ENCODE results near the gene CRYBB2. TPM values are rescaled to one million over a fixed set of nuclear protein-coding genes. Genes with fewer than 3 reads are reported as not detected.
"Not testable (repeated sequence)": the region's sequence is repeated elsewhere in the genome, so short reads cannot be mapped to it uniquely, and the experiment has no call there.

CRYBB2 gene
- total RNA-seq, 1 donor from 2014 or later: 0.82 TPM

DNA sequence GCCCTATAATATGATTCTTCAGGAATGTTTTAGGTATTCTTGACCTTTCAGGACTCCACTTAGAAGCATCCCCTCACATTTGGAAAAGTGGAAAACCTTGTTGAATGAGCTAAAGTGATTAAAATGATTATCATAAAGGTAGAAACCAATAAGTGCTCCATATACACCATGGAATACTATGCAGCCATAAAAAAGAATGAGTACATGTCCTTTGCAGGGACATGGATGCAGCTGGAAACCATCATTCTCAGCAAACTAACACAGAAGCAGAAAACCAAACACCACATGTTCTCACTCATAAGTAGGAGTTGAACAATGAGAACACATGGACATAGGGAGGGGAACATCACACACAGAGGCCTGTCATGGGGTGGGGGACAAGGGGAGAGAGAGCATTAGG lies 14.3 kb downstream of the CRYBB2 start:
- DNase-seq: not testable (repeated sequence)

DNA sequence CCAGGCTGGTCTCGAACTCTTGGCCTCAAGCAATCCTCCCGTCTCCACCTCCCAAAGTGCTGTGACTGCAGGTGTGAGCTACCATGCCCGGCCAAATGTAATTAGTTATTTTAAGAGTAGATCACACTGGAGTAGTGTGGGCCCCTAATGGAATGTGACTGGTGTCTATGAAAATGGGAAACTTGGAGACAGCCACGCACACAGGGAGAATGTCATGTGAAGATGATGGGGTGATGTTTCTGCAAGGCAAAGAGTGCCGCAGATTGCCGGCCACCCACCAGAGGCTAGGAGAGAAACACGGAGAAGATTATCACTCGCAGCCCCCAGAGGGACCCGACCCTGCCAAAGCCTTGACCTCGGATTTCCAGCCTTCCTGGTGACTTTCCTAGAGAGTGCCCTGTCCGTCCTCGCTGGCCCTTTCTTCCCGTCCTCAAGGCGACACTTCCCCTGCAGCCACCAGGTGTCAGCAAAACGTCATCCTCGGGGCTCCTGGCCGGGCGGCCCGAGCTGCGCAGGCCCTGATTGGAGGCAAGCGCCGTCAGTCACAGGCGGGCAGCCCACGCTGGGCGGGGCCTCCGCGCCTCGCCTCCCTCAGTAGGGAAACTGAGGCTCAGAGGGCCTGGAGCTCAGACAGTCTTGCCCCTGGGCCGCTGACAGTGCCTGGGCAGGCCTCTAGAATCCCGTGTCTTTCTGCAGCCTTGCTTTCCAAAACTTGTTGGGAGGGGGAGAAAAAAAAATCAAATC lies 16.3 kb downstream of the CRYBB2 start:
- DNase-seq: peak; percentile 86

DNA sequence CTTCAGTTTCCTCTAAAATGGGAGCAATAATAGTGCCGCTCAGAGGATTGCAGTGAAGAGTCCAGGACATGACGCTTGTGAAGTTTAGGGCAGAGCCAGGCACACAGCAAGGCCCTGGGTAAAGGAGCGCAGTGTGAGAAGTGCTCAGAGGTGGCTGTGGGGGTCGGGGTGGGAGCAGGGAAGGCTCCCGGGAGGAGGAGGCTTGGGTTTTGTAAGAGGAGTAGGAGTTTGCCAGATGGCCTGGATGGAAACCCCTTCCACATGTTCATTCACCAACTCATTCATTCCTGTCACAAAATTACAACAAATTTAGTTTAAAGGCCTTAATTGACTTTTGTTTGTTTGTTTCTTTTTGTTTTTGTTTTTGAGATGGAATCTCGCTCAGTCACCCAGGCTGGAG lies 17.0 kb downstream of the CRYBB2 start:
- no peak for DNase-seq

DNA sequence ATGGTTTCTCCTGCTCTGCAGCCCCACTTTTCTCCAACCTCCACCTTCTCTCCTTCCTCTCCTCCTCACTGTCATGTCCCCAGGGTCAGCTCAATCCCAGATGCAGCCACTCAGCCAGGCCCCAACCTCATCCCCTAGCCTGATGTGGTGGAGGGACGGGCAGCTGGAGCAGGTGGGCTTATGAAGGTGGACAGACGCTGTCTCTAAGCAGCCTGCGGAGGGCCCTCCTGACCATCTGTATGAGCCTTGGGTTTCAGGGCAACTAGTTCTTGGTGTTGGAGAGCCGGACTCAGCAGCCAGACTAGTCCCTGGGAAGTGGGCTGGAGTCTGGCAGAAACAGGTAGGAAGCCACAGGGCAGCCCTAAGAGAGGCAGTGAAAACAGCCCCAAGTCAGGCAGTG lies 18.1 kb downstream of the CRYBB2 start:
- no peak for DNase-seq

DNA sequence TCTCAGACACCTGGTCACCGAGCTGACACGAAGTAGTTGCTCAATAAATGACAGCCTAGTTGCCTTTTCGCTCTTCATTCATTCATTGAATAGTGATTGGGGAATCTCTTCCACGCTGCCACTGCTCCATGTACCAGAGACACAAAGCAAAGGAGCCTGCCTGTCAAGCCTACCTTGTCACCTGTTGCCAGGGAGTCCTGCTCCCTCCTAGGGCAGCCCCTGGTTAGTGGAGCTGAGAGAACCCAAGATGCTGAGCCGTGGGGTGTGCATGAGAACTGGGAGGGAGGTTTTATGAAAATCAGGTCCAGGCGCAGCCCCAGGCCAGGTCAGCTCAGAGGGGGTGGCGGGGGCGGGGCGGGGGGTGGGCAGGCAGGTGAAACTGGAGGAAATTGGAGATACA lies 18.6 kb downstream of the CRYBB2 start:
- not testable (repeated sequence) for DNase-seq

DNA sequence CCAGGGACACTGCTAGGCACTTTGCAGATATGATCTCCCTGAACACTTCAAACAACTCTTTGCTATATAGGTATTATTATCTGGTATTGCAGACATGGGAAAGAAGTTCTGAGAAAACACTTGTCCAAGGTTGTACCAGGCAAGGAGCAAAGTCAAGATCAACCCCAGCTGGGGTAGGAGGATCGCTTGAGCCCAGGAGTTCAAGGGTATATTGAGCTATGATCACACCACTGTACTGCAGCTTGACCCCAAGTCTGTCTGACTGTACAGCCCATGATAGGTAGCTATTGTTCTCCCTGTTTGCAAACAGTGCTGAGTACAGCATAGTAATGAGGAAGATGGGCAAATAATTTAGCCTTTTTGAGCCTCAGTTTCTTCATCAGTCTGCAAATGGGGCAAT lies 35.7 kb downstream of the CRYBB2 start:
- DNase-seq: not testable (repeated sequence)

DNA sequence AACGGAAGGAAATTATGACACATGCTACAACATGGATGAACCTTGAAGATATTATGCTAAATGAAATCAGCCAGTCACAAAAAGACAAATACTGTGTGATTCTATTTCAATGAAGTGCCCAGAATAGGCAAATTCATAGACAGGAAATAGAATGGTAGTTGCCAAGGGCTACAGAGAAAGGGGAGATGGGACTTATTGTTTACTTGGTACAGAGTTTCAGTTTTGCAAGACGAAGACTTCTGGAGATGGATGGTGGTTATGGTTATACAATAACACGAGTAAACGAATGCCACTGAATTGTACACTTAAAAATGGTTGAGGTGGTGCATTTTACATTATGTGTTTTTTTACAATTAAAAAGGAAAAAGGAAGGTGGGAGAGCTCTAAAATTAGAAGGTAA lies 48.1 kb downstream of the CRYBB2 start:
- DNase-seq: not testable (repeated sequence)

DNA sequence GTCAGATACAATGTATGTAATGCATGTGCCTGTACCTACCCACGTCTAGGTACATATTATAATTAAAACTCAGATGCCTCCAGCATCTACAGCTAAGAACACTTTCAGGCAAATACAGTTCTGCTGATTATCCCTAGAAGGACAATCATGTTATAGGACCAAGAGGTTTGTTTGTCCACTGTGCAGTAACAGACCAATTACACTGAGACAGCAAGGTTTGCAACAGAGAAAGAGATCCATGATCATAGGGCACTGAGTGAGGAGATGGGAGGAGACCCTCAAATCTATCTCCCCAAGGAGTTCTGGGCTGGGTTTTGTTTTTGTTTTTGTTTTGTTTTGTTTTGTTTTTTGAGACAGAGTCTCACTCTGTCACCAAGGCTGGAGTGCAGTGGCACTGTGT lies 49.5 kb downstream of the CRYBB2 start:
- not testable (repeated sequence) for DNase-seq

DNA sequence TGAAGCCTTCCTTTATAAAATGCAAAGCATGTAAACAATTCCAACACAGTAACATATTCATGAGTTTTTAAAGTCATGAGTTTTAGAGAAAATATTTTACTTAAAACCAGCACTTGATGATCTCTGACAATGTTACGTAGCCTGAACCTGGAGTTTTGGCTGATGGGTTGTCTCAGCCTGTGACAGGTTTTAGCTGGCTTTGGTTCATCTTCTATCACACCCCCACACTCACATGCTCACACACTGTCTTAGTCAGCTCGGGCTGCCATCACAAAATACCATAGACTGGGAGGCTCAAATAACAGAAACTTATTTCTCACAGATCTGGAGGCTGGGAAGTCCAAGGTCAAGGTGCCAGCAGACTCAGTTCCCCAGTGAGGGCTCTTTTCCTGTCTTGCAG lies 50.6 kb downstream of the CRYBB2 start:
- not testable (repeated sequence) for DNase-seq

DNA sequence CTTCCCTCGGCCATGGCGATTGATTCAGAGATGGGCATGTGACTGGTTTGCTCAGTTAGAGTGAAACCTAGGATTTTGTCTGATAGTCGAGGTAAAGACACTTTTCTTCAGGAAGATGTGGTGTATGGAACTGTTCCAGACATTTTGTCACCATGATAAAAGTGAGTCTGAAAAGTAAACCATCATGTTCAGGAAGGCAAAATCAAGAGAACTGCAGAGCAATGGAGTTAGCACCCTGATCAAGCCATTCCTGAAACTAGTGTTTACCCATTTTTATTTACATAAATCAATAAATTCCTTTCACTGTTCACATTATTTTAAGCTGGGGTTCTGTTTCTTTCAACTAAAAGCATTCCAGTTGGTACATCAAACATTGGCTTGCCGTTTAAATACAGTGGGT lies 53.8 kb downstream of the CRYBB2 start:
- not testable (repeated sequence) for DNase-seq

DNA sequence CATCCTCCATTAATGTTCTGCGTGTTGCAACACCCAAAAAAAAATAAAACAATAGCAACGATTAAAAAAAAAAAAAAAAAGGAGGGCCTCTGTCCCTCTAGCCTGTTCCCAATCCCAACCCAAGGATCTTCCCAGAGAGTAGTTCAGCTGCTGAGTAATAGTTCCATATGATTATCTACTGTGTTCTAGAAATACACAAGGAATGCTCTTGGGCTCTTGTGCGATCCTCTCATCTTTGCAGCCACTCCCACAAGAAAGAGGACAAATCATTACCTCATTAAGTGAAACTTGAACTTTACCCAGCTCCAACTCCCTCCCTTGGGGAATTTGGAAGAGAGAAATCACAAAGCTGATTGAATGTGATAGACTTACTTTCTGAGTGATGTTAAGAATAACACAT lies 54.5 kb downstream of the CRYBB2 start:
- not testable (repeated sequence) for DNase-seq

DNA sequence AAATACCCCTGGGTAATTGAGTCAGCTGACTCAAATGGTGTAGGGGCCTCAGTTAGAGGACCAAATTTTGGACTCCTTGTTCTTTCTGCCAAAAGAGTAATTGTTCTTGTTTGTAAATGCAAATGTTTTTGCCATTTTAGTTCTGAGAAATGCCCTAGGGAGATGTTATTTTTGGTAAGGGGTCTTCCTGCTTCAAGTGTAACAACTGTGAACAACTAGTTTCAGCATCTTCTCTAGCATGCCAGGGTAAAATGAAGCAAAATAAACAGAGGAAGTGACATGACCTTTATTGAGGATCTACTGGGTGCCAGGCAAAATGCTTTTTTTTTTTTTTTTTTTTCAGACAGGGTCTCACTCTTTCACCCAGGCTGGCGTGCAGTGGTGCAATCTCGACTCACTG lies 60.7 kb downstream of the CRYBB2 start:
- DNase-seq: not testable (repeated sequence)

Small RNA genes lying within 50 kb of the gene (small RNA-seq; reads per million reads assigned to genes)
- gene Z99916.2 (ENCODE audit: low replicate concordance): not detected

Other genes with a start within 250 kb of the CRYBB2 start
- not detected for gene CRYBB3, start 19.8 kb upstream of the CRYBB2 start, total RNA-seq